Pons (tissue), 1 donor: ENCODE data around the gene LIPJ.

ENCODE experiments used
- DNase-seq: peaks from one replicate; pipeline ENCODE4 v3.0.0-alpha.2; 2016; ENCODE audit warnings: low spot score

Gene LIPJ

DNA sequence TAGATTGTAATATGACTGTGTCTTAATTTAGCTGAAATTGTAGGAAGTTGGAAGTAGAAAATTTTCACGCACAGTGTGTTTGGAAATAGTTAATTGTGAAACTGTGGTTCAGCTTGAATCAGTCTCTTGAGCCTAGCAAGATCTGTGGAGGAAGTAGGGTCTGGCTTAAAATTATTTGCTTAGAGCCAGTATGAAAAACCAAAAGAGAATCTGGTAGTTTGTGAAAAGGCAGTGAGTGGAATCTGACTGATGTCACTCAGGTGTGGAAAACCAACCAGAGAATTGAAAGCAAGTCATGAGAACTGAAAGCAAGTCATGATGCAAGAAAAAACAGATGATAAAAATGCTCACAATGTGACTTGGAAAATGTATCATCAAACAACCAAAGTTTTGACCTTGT, 11.5 kb downstream of the LIPJ start:
- no peak for DNase-seq

DNA sequence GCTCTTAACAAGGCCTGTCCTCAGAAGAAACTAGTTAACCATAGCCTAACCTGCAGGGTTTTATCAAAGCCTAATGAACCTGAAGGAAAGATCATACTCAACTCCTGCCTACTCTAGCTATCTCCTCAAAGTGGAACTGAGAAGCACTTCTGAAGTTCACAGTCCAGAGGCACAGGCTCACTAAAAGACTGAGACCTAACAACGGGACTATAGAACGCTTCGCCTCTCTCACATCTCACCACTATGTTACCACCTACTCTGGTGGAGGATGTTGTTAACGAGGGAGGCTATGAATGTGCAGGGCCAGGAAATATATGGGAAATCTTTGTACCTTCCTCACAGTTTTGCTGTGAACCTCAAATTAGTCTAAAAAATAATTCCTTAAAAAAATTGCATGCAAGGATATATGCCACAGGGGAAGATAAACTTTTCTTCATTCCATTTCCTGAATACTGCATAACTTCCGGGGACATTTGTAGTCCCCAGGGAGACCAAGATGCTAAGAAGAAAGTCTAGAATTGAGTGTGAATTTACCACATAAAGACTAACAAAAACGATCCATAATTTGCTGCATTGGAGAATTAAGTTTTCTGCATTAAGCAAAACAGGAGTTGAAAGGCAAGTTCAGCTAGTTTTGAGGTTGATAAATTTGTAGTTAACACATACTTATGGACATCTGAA, 21.6 kb downstream of the LIPJ start:
- DNase-seq = no peak

DNA sequence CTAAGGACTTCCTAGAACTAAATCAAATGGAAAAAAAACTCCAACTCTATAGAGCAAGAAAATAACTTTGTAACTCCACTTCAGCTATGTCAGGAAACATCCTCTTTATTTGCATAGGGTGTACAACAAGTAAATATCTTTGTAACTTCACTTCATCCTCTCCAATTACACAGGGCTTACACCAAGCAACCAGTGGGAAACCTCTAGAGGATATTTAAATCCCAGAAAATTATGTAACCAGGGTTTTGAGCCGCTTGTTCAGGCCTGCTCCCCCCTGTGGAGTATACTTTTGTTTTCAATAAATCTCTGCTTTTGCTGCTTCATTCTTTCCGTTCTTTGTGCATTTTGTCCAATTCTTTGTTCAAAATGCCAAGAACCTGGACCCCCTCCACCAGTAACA, 22.2 kb downstream of the LIPJ start:
- no peak for DNase-seq

DNA sequence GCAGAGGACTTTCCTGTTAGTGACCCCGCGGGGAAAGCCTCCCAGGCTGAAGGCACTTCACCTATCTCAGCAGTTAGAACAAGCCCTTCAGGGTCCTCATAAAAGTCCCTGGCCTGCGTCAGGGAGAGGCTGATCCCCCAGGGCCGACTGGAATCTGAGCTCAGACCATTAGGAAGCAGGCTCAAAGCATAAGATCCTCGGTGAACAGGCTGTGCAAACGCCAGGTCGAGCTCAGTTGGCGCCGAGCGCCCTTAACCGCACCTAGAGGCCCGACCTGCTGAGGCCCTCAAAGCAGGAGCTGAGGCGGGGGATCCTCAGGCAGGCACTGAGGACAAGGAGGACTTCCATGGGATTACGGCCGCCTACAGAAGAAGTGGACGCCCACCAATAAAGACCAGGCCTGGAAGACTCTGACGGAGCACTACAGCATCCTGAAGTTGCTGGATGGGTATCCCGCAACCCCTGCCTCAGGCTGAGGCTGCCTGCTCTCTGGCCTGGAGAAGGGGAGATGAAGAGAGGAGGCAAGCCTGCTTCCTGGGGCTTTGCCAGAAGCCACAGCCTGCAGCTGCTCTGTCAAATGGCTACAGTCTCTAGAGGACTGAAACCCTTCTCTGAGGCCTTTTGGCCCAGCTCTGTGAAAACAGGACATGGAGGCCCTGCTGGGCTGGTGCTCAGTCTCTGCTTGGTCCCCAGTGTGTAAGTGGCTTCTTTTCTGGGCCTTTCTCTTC, 29.9 kb downstream of the LIPJ start:
- peak; percentile 20 for DNase-seq

DNA sequence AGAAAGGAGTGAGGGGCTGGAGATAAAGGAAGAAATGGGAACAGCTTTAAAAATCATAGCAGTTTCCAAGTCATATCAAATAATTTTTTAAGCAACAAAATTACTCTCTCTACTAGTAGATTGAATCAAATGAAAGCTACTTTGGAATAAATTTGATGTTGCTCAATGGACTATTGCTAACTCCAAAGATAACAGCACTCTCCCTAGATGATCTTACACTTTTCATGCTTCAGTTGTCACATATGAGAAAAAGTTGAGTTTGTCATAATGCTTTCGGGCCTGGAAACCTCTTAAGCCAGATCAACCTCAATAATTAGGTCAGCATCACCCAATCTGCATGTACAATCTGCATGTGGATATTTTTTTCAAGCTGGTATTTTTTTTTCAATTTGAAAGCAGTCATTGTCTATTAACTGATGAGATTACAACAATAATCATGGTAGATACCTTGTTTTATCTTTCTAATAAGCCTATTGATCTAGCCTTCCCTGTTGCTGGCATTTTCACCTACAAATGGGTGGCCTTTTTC, 31.3 kb downstream of the LIPJ start:
- DNase-seq = no peak

DNA sequence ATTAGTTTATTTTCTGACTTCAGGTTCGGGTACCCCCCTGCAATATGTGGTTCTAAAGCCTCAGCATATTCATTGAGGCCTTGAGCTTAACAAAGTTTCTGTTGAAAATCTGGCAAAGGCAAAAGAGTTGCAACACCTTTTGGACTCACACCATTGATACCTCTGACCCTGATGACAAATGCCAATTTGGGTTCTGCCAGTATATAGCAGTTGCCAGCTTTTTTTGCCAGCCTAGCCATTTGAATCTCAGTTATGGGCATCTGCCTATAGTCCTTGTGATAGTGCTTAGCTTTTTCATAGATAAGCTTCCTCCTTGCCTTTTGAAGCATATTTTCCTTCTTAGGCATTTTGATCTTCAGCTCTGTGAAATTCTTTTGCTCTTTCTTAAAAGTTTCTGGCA, 31.9 kb downstream of the LIPJ start:
- DNase-seq = no peak

DNA sequence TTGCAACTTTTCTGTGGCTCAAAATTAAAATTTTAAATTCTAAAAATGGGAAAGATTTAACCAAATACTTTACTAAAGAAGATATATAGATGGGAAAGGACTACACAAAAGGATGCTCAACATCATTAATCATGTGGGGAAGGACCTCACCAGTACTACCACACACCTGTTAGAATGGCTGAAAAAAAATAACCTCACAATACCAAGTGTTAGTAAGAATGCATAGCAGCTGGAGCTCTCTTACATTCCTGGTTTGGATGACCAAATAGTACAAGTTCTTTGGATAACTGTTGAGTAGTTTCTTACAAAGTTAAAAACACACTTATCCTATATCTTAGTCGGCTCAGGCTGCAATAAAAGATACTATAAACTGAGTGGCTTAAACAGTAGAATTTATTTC, 33.9 kb downstream of the LIPJ start:
- DNase-seq = no peak

DNA sequence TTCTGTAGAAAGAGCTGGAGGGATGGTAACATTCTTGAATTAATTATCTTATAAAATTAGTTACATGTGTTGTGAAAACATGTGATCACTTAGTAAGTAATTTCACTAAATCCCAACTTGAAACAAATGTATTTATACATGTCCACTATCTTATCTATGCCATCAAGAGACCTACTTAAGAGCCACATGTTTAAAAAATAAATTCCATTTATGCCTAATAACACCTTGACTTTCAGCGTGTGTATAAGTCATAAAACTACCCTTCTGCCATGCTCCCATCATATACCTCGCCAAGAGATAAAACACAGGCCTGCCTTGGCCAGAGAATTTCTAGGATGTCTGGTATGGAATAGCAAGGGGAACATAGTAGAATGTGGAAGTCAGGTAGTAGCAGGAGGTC, 37.3 kb downstream of the LIPJ start:
- DNase-seq = no peak

DNA sequence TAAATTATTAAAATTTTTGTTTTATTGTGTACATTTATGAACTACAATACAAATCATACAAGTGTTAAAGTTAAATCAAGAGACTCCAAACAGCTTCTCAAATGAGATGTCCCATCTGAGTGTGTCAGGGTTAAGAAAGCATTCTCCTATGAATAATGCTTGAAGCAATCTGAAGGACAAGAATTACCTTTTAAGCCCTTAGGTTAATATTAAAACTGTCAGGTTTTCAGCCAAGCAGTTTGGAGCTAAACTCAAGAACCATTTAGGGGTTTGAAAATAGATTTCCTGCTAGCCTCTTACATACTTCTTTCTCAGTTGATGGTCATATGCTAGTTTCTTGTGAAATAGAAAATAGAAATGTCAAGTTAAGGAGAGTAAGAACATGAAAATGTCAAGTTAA, 38.3 kb downstream of the LIPJ start:
- DNase-seq = no peak

DNA sequence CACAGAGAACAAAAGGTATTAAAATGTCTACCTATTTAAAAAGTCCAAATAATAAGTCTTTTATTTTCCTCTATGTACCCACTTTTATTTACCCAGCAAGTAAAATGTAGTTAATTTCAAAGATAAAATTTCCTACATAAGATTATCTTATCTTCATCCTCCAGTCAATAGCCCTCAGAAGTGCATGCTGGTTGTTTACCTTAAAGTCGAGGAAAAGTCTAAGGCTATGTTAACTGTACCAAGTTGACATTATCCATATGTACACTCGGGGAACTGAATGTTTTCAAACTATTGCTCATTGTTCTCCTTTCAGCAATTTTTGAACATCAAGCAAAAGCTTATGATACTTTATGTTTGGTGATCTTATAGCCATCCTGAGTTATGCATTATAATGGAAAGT, 53.6 kb downstream of the LIPJ start:
- DNase-seq = no peak

DNA sequence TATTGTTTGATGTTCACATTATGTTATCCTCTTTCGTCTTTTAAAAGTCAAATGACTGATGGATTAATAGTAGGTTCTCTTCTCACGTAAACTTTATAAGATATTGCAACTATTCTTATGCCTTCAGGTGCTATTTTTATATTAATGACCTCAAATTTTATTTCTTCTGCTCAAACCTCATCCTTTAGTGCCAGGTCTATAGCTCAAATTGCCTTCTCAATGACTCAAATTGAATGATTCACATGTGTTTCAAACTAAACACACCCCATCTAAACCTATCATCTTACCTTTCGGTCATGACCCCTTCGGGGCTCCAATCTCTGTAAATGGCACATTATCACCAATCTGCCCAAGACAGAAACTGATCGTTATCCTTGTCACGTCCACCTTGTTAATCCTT, 55.6 kb downstream of the LIPJ start:
- no peak for DNase-seq

DNA sequence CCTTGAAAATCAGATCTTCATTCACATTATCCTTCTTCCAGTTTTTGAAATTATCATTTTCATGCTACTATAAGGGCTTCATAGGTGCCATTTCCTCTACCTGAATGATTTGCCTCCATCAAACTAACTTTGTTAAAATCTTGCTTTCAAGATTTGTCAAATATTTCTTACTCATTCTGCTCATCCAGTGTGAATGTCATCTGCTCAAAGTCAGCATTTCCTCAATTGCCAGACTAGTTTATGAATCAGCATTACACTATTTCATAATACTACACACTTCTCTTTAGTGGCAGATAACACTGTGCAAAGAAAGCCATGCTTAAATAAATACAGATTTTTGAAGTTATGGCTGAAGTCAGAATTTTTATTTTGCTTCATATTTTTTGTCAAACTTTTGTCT, 56.4 kb downstream of the LIPJ start:
- DNase-seq = no peak

DNA sequence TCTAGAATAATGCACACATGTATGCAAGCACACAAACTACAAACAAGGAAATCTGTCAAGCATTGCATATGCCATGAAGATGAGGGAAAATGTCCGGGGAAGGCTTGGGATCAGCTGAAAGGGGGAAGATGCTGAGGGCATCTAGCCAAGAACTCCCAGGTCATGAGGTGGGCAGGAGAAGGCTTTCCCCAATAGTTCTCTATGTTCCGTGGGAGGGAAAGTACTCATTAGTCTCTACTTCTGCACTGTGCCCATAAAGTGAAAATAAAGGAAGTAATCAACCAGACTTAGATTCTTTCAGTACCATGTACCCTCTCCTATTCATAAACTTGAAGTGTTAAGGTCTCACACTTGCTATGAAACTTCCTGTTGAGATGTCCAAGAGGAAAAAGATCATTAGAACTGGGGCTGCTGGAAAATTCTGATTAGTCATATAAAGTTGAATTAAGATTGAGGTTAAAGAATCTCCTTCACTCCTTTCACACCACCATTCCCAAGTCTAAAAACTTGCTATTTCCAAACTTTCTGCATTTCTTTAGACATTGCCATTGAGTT, 60.6 kb downstream of the LIPJ start:
- DNase-seq = no peak

DNA sequence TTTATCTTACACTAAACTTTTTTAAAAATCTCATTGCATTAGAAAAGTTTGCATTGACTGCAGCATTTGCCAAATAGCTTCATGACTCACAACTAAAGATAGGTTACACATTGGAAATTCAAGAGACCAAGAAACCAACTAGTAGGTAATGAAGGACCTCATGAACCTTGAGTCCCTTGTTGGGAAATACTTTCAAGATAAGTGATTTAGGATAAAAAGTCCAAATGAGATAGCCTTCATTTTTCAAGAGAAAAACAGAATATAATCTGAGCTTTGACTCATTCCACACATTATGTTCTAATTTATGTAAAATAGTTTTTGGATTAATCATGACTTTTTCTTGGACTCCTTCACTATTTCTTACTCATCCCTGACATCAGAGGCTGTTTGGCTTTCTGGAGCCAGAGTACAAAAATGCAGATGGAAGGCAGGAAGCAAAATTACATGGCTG, 64.6 kb downstream of the LIPJ start:
- no peak for DNase-seq

DNA sequence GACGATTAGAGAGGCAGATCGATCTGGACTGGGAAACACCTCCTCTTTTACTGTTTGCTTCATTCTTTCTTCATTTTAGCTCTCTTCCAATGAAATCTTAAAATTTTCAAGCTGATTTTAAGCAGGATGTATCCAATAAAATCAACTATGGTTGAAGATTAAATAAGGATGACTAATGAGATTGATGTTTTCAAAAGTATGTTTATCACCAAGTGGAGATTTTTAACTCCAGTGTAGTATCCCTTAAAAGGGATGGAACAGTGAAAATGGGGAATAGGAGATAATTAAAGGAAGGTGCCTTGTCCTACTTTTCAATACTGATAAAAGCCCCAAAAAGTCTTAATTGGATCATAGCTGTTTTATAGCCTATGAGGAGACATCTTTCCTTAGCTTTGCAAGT, 66.1 kb downstream of the LIPJ start:
- DNase-seq = no peak
